Muscle layer of colon (tissue), 2 donors: ENCODE results near the gene GRK2.

Source experiments
- H3K27ac ChIP-seq: one replicate; pipeline ENCODE4 v1.7.0; 2013; ENCODE audit warnings: low read depth, mild to moderate bottlenecking, low read length, moderate library complexity
- H3K27me3 ChIP-seq, 2 donors: one replicate each; pipeline ENCODE4 v1.7.0; 2013; ENCODE audit warnings: low read length in 2 of 2, mild to moderate bottlenecking in 2 of 2; ENCODE audit not compliant: insufficient read depth in 2 of 2, control insufficient read depth in 1 of 2
- H3K36me3 ChIP-seq: one replicate; pipeline ENCODE4 v1.7.0; 2013; ENCODE audit warnings: mild to moderate bottlenecking, low read length; ENCODE audit not compliant: insufficient read depth
- H3K4me1 ChIP-seq: one replicate; pipeline ENCODE4 v1.7.0; 2013; ENCODE audit warnings: mild to moderate bottlenecking, low read length; ENCODE audit not compliant: insufficient read depth
- H3K4me3 ChIP-seq, 2 donors: one replicate each; pipeline ENCODE4 v1.7.0; 2013; ENCODE audit warnings: low read length in 2 of 2, low read depth in 1 of 2, mild to moderate bottlenecking in 1 of 2, moderate library complexity in 1 of 2
- H3K9ac ChIP-seq: one replicate; pipeline ENCODE4 v1.7.0; 2013; ENCODE audit warnings: low read length
- H3K9me3 ChIP-seq: one replicate; pipeline ENCODE4 v1.7.0; 2013; ENCODE audit warnings: mild to moderate bottlenecking, low read length
- donor health status: abdominal sarcoma.
- donor health status: Adenocarcinoma of cecum.

GRK2 gene

DNA sequence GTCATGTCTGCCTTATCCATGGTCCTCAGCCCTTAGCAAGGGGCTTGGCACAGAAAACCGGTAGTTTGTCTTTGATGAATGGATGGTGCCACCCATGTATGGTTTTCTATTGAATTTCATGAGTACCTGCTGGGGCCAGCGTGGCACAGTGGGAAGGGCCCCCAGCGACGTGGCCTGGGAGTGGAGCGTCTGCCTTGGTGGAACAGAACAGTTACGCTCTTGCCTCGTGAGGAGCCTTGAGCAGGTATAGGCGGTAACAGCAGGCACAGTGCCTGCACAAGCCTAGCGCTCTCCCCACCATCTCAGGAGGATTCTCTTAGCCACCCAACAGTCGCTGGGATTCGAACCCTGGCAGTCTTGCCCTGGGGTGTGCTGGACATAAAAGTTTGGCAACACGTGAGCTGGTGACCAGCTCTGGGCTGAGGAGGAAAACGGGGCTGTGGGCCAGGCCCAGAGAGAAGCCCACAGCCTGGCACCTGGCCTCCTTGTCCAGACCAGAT, 34.0 kb downstream of the GRK2 start:
- H3K4me3 ChIP-seq: no peak overlapping the region
- no peak overlapping the region for H3K27ac ChIP-seq
- peaks cover 9% of the 10 kb centered on the region for H3K9me3 ChIP-seq
- no peaks in the 10 kb centered on the region for H3K27me3 ChIP-seq
- peaks cover 17% of the 10 kb centered on the region for H3K4me1 ChIP-seq
- peaks cover 38% of the 10 kb centered on the region for H3K36me3 ChIP-seq
- no peak overlapping the region for H3K9ac ChIP-seq

- H3K9me3 ChIP-seq: peaks cover 4% of the 10 kb centered on the region
- H3K36me3 ChIP-seq: peaks cover 38% of the 10 kb centered on the region
- no peak overlapping the region for H3K9ac ChIP-seq
- H3K4me1 ChIP-seq: peaks cover 17% of the 10 kb centered on the region
- no peaks in the 10 kb centered on the region for H3K27me3 ChIP-seq
- H3K27ac ChIP-seq: no peak overlapping the region
- no peak overlapping the region for H3K4me3 ChIP-seq
Observed at GRCh38 chr11:67300756-67301312, 34.6 kb downstream of the GRK2 start.

DNA sequence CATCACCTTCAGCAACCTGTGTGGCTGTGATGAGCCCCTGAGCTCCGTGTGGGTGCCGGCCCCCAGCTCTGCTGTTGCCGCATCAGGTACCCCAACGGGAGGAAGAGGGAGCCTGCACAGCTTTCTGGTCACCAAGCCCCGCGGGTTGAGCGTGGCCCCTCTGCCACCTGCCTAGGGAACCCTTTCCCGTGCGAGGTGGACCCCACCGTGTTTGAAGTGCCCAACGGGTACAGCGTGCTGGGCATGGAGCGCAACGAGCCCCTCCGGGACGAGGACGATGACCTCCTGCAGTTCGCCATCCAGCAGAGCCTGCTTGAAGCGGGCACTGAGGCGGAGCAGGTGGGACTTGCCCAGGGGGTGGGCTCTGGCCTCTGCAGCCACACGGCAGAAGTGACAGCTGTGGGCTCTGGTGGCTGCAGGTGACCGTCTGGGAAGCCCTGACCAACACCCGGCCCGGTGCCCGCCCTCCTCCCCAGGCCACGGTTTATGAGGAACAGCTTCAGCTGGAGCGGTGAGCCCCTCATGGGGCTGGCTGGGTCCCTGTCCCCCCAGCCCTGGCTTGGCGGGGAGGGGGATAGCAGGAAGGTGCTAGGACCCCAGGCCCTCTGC, 35.1 kb downstream of the GRK2 start:
- Histone ChIP-seq H3K9me3 (no peaks in the 10 kb centered on the region), H3K4me3 (no peak overlapping the region), H3K36me3 (peaks cover 38% of the 10 kb centered on the region), H3K27me3 (no peaks in the 10 kb centered on the region), H3K27ac (no peak overlapping the region), H3K9ac (no peak overlapping the region), H3K4me1 (peaks cover 17% of the 10 kb centered on the region)

DNA sequence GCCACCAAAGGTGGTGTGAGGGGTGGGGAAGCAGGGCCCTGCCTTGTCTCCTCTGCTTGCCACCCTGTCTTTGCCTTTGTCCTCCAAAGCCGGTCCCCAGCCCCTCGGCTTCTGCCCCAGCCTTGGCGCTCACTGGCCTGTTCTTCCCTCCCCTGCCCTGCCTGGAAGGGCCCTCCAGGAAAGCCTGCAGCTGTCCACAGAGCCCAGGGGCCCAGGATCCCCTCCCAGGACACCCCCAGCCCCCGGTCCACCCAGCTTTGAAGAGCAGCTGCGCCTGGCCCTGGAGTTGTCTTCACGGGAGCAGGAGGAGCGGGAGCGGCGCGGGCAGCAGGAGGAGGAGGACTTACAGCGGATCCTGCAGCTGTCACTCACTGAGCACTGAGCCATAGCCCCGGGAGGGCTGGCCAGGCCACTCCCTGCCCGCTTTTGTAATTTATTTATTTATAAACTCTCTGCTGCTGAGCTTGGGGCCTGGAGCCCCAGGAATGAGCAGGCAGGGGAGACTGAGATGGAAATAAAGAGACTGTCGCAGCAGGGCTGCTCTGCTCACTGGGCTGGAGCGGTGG, 35.8 kb downstream of the GRK2 start:
- Histone ChIP-seq H3K36me3 (peaks cover 34% of the 10 kb centered on the region), H3K27ac (no peak overlapping the region), H3K9ac (no peak overlapping the region), H3K9me3 (no peaks in the 10 kb centered on the region), H3K4me1 (peaks cover 17% of the 10 kb centered on the region), H3K4me3 (peak overlapping the region in 1 of 2 donors; percentile 68), H3K27me3 (no peaks in the 10 kb centered on the region)

GRCh38 chr11:67302571-67303131, 36.4 kb downstream of the GRK2 start:
- H3K4me1 ChIP-seq: peaks cover 17% of the 10 kb centered on the region
- H3K36me3 ChIP-seq: peaks cover 34% of the 10 kb centered on the region
- H3K27ac ChIP-seq: peak overlapping the region; percentile 82
- H3K9me3 ChIP-seq: no peaks in the 10 kb centered on the region
- peak overlapping the region; percentile 68 to 85 for H3K4me3 ChIP-seq
- H3K9ac ChIP-seq: no peak overlapping the region
- no peaks in the 10 kb centered on the region for H3K27me3 ChIP-seq

- H3K36me3 ChIP-seq: peaks cover 34% of the 10 kb centered on the region
- no peaks in the 10 kb centered on the region for H3K9me3 ChIP-seq
- peak within 1 kb of the TSS; percentile 82 for H3K27ac ChIP-seq
- H3K4me1 ChIP-seq: peaks cover 17% of the 10 kb centered on the region
- no peaks in the 10 kb centered on the region for H3K27me3 ChIP-seq
- H3K9ac ChIP-seq: peak within 1 kb of the TSS; percentile 44
- H3K4me3 ChIP-seq: peak within 1 kb of the TSS; percentile 68 to 85
Observed at GRCh38 chr11:67303132-67303834, 37.0 kb downstream of the GRK2 start, which contains the start of gene SSH3. Gene SSH3, plus strand, starts transcription at chr11:67303530. Its CDS starts 96 bp downstream, at chr11:67303626.

DNA sequence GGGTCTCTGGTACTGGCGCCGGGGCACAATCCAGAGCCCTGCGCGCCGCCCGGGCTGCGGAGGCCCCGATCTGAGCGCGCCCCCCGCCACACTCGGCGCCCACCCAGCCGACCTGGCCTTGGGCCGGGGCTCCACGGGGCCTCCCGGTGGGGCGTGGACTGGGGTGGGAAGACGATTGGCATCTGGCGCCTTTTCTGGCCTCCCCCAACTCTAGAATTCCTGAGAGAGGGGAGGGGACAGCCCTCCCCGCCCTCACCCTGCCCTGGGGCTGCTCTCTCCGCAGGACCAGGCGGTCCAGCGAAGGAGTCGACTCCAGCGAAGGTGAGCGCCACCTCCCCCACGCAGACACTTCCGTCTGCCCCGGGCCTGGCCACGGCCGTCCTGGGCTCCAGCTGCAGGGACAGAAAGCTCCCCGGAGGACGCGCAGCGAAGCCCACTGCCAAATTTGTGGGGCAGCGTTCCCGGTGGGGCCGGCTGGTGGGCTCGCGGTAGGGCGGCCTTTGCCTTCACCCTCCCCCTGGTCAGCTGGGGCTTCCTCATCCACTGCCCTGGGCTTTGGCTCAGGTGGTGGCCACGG, 37.6 kb downstream of the GRK2 start:
- H3K27me3 ChIP-seq: no peaks in the 10 kb centered on the region
- peaks cover 17% of the 10 kb centered on the region for H3K4me1 ChIP-seq
- peak overlapping the region; percentile 82 for H3K27ac ChIP-seq
- peaks cover 30% of the 10 kb centered on the region for H3K36me3 ChIP-seq
- H3K9ac ChIP-seq: peak overlapping the region; percentile 44
- peak overlapping the region; percentile 68 to 85 for H3K4me3 ChIP-seq
- no peaks in the 10 kb centered on the region for H3K9me3 ChIP-seq

GRCh38 chr11:67304511-67305113, 38.3 kb downstream of the GRK2 start:
- H3K9me3 ChIP-seq: no peaks in the 10 kb centered on the region
- H3K4me3 ChIP-seq: peak overlapping the region; percentile 68 to 85
- peaks cover 23% of the 10 kb centered on the region for H3K36me3 ChIP-seq
- no peaks in the 10 kb centered on the region for H3K27me3 ChIP-seq
- peak overlapping the region; percentile 82 for H3K27ac ChIP-seq
- H3K9ac ChIP-seq: no peak overlapping the region
- peaks cover 17% of the 10 kb centered on the region for H3K4me1 ChIP-seq

- Histone ChIP-seq H3K36me3 (no peaks in the 10 kb centered on the region), H3K4me1 (peaks cover 17% of the 10 kb centered on the region), H3K27me3 (no peaks in the 10 kb centered on the region), H3K9me3 (no peaks in the 10 kb centered on the region), H3K27ac (no peak overlapping the region), H3K9ac (no peak overlapping the region), H3K4me3 (no peak overlapping the region)
Observed at GRCh38 chr11:67306769-67307544, 40.7 kb downstream of the GRK2 start.

DNA sequence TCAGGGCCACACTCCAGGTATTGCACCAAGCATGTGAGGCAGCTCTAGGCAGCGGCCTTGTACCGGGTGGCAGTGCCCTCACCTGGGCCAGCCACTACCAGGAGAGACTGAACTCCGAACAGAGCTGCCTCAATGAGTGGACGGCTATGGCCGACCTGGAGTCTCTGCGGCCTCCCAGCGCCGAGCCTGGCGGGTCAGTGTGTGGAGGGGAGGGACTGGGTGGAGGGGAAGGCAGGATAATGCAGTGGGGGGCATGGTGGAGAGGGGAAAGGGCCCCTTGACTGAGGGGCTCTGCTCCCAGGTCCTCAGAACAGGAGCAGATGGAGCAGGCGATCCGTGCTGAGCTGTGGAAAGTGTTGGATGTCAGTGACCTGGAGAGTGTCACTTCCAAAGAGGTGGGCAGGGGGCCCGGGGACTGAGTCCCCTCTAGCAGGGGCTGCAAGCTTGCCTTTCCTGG, 41.3 kb downstream of the GRK2 start:
- no peaks in the 10 kb centered on the region for H3K36me3 ChIP-seq
- peaks cover 13% of the 10 kb centered on the region for H3K4me1 ChIP-seq
- H3K9ac ChIP-seq: no peak overlapping the region
- no peaks in the 10 kb centered on the region for H3K9me3 ChIP-seq
- no peak overlapping the region for H3K27ac ChIP-seq
- no peaks in the 10 kb centered on the region for H3K27me3 ChIP-seq
- no peak overlapping the region for H3K4me3 ChIP-seq
